K562 (cell line): Measurements from ENCODE around the gene DRAXIN. TPM values are rescaled to one million over a fixed set of nuclear protein-coding genes. Genes with fewer than 3 reads are reported as not detected.

Experiments
- ARHGAP35 ChIP-seq: fragments of 450-650 bp; IDR thresholded peaks from 2 replicates; pipeline ENCODE4 v1.6.1; 2018; ENCODE audit not compliant: partially characterized antibody
- ETV1 ChIP-seq: fragments of 450-650 bp; conservative IDR thresholded peaks from 2 replicates; pipeline ENCODE4 v1.6.1; 2016; ENCODE audit warnings: missing genetic modification characterization, control low read depth, low read depth, missing compliant biosample characterization
- ETV5 ChIP-seq: sonication (generic); formaldehyde crosslinking; IDR thresholded peaks from 2 replicates; pipeline ENCODE4 v1.4.0; 2020; ENCODE audit warnings: low read depth, mild to moderate bottlenecking, missing genetic modification reagents
- EZH2 ChIP-seq: IDR thresholded peaks from 2 replicates; pipeline ENCODE4 v1.6.1; 2012; ENCODE audit warnings: low read depth, mild to moderate bottlenecking, inconsistent platforms, low read length, borderline replicate concordance
- FOXJ3 ChIP-seq: sonication (generic); formaldehyde crosslinking; IDR thresholded peaks from 2 replicates; pipeline ENCODE4 v1.4.0; 2020; ENCODE audit warnings: mild to moderate bottlenecking, missing genetic modification reagents
- HNRNPK ChIP-seq: fragments of 200-400 bp; formaldehyde crosslinking; IDR thresholded peaks from one replicate; pipeline ENCODE4 v1.6.1; 2018; ENCODE audit warnings: mild to moderate bottlenecking, low read depth, low read length; ENCODE audit not compliant: poor library complexity, severe bottlenecking
- MYC ChIP-seq, 2 experiments: fragments of 250-450 bp in 1 of 2; sonication (Bioruptor Pico) in 1 of 2; IDR thresholded peaks; 2 replicates each; pipeline versions ENCODE4 v1.5.1 to v1.6.1; 2012 to 2021; ENCODE audit warnings: low read depth in 2 of 2, borderline replicate concordance in 1 of 2, improper control_type of control experiment in 1 of 2, low read length in 1 of 2, mild to moderate bottlenecking in 1 of 2, moderate library complexity in 1 of 2
- RBM14 ChIP-seq: fragments of 200-400 bp; formaldehyde crosslinking; IDR thresholded peaks from 2 replicates; pipeline ENCODE4 v1.6.1; 2018; ENCODE audit warnings: low read depth, mild to moderate bottlenecking, low read length, moderate library complexity, borderline replicate concordance; ENCODE audit not compliant: insufficient read depth
- RFX1 ChIP-seq: fragments of 450-650 bp; IDR thresholded peaks from 2 replicates; pipeline ENCODE4 v1.6.1; 2016; ENCODE audit warnings: mild to moderate bottlenecking, moderate library complexity
- TAF7 ChIP-seq: fragments of 450-650 bp; IDR thresholded peaks from 2 replicates; pipeline ENCODE4 v1.6.1; 2016; ENCODE audit warnings: missing genetic modification characterization, missing compliant biosample characterization
- ZBTB8A ChIP-seq: fragments of 450-650 bp; IDR thresholded peaks from 2 replicates; pipeline ENCODE4 v1.6.1; 2018; ENCODE audit warnings: mild to moderate bottlenecking, moderate library complexity; ENCODE audit not compliant: partially characterized antibody
- ZNF143 ChIP-seq: sonication (generic); formaldehyde crosslinking; IDR thresholded peaks from 2 replicates; pipeline ENCODE4 v1.9.0; 2022; ENCODE audit warnings: mild to moderate bottlenecking, missing genetic modification reagents
- ZNF551 ChIP-seq: fragments of 250-450 bp; sonication (Bioruptor Pico); IDR thresholded peaks from 2 replicates; pipeline ENCODE4 v1.5.0; 2021; ENCODE audit warnings: mild to moderate bottlenecking, moderate library complexity
- ZNF695 ChIP-seq: fragments of 450-650 bp; formaldehyde crosslinking; IDR thresholded peaks from 2 replicates; pipeline ENCODE4 v1.4.0; 2020; ENCODE audit warnings: mild to moderate bottlenecking, moderate library complexity
- ZNF764 ChIP-seq: fragments of 250-450 bp; sonication (Bioruptor Pico); IDR thresholded peaks from 2 replicates; pipeline ENCODE4 v1.4.0; 2020; ENCODE audit warnings: low read depth, mild to moderate bottlenecking, moderate library complexity
- ZNF77 ChIP-seq: fragments of 250-450 bp; sonication (Bioruptor Pico); IDR thresholded peaks from 2 replicates; pipeline ENCODE4 v1.5.0; 2020
- ZNF780A ChIP-seq: fragments of 250-450 bp; sonication (Bioruptor Pico); IDR thresholded peaks from 2 replicates; pipeline ENCODE4 v1.5.0; 2021; ENCODE audit warnings: mild to moderate bottlenecking
- polyA plus RNA-seq, 8 experiments: library from polyadenylated mRNA; depleted of rRNA in 4 of 8; stranded (reverse) in 5 of 8; unstranded in 3 of 8; fragments of >200 nt; fragmentation: Nextera tagmentation in 2 of 8; fragmentation: Illumina TruSeq in 1 of 8; extraction: Ambion mirVana in 2 of 8; extraction: Trizol in 1 of 8; gene quantifications; 2 replicates each; pipeline versions ENCODE4 v1.2.1 to v1.2.3, GENCODE V29; 2011 to 2014; ENCODE audit warnings: inconsistent platforms in 1 of 8, missing spikeins in 1 of 8
- total RNA-seq, 7 experiments: library from RNA; depleted of rRNA in 6 of 7; stranded (reverse); fragments of >200 nt in 6 of 7; fragmentation: Illumina TruSeq in 2 of 7; extraction: Trizol in 2 of 7; gene quantifications; 2 replicates each; pipeline versions ENCODE4 v1.2.1 to v1.2.3, GENCODE V29; 2011 to 2021; ENCODE audit warnings: low replicate concordance in 1 of 7
- TF ChIP-seq, protein P1 (sequence below): sonication (generic); formaldehyde crosslinking; IDR thresholded peaks from 2 replicates; pipeline ENCODE4 v1.8.0; 2022; ENCODE audit warnings: mild to moderate bottlenecking, missing genetic modification reagents
- TF ChIP-seq, protein P2 (sequence below): fragments of 250-450 bp; sonication (Bioruptor Pico); IDR thresholded peaks from 2 replicates; pipeline ENCODE4 v1.6.1; 2021; ENCODE audit warnings: mild to moderate bottlenecking
- TF ChIP-seq, protein P3 (sequence below): fragments of 250-450 bp; sonication (Bioruptor Pico); IDR thresholded peaks from 2 replicates; pipeline ENCODE4 v1.8.0; 2021; ENCODE audit warnings: borderline replicate concordance, mild to moderate bottlenecking, moderate library complexity; ENCODE audit not compliant: poor library complexity, severe bottlenecking
- TF ChIP-seq, protein P4 (sequence below): fragments of 250-450 bp; sonication (Bioruptor Pico); IDR thresholded peaks from 2 replicates; pipeline ENCODE4 v1.4.0; 2020; ENCODE audit warnings: mild to moderate bottlenecking

DRAXIN gene
- total and polyA plus RNA-seq, 9 of the 15 experiments (the other 6 are each of a cell fraction or from before 2014, with no cell fraction given): 0.01 to 0.04 (median 0.01) TPM; not detected in 6

DNA sequence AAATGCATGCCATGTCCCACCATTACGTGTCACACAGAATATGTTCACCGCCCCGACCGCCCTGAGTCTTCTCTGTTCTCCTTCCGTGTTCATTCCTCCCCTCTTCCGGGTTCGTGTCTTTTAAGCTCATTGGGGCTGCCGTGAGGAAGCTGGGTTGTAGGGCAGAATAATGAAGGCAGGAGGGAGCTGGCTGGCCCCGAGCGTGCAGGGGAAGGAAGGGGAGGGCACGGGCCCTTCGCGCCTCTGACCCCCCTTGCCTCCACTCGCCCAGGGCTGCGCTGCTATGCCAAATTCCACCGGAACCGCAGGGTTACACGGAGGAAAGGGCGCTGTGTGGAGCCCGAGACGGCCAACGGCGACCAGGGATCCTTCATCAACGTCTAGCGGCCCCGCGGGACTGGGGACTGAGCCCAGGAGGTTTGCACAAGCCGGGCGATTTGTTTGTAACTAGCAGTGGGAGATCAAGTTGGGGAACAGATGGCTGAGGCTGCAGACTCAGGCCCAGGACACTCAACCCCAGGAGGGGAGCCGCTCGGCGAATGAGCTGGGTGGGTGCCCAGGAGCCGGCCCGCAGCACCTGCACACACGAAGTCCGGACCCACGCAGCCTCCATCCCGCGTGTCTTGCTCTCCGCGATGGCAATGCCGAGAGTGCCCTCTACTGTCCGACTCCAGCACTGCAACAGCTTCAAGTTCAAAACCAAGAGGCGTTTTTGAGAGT is 28.0 kb downstream of the DRAXIN start (continued):
- TF ChIP-seq, protein P1, sequence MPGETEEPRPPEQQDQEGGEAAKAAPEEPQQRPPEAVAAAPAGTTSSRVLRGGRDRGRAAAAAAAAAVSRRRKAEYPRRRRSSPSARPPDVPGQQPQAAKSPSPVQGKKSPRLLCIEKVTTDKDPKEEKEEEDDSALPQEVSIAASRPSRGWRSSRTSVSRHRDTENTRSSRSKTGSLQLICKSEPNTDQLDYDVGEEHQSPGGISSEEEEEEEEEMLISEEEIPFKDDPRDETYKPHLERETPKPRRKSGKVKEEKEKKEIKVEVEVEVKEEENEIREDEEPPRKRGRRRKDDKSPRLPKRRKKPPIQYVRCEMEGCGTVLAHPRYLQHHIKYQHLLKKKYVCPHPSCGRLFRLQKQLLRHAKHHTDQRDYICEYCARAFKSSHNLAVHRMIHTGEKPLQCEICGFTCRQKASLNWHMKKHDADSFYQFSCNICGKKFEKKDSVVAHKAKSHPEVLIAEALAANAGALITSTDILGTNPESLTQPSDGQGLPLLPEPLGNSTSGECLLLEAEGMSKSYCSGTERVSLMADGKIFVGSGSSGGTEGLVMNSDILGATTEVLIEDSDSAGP (CRISPR knock-in tag): no peak
- TF ChIP-seq, protein P2, sequence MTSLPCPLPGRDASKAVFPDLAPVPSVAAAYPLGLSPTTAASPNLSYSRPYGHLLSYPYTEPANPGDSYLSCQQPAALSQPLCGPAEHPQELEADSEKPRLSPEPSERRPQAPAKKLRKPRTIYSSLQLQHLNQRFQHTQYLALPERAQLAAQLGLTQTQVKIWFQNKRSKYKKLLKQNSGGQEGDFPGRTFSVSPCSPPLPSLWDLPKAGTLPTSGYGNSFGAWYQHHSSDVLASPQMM (CRISPR knock-in tag): no peak
- TF ChIP-seq ARHGAP35 (no peak), ZNF551 (CRISPR knock-in tag) (no peak), ZNF764 (CRISPR knock-in tag) (no peak), RFX1 (no peak), EZH2 (no peak), ZBTB8A (no peak), ZNF143 (no peak), ETV5 (CRISPR knock-in tag) (no peak), RBM14 (no peak), HNRNPK (no peak), MYC (IDR thresholded peaks at IDR 0.05; ENCODE audit: low read depth, low read length) (peak; percentile 90), MYC (CRISPR knock-in tag; IDR thresholded peaks at IDR 0.05; ENCODE audit: borderline replicate concordance, low read depth) (no peak), ZNF77 (CRISPR knock-in tag) (no peak), ZNF695 (CRISPR knock-in tag) (no peak), ETV1 (tag) (no peak), TAF7 (tag) (no peak), ZNF780A (CRISPR knock-in tag) (no peak), FOXJ3 (CRISPR knock-in tag) (no peak)
- TF ChIP-seq, protein P3, sequence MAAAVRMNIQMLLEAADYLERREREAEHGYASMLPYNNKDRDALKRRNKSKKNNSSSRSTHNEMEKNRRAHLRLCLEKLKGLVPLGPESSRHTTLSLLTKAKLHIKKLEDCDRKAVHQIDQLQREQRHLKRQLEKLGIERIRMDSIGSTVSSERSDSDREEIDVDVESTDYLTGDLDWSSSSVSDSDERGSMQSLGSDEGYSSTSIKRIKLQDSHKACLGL (CRISPR knock-in tag): no peak
- TF ChIP-seq, protein P4, sequence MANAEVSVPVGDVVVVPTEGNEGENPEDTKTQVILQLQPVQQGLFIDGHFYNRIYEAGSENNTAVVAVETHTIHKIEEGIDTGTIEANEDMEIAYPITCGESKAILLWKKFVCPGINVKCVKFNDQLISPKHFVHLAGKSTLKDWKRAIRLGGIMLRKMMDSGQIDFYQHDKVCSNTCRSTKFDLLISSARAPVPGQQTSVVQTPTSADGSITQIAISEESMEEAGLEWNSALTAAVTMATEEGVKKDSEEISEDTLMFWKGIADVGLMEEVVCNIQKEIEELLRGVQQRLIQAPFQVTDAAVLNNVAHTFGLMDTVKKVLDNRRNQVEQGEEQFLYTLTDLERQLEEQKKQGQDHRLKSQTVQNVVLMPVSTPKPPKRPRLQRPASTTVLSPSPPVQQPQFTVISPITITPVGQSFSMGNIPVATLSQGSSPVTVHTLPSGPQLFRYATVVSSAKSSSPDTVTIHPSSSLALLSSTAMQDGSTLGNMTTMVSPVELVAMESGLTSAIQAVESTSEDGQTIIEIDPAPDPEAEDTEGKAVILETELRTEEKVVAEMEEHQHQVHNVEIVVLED (CRISPR knock-in tag): no peak
